ENCODE measurements around the gene SH2D3A.

DNA sequence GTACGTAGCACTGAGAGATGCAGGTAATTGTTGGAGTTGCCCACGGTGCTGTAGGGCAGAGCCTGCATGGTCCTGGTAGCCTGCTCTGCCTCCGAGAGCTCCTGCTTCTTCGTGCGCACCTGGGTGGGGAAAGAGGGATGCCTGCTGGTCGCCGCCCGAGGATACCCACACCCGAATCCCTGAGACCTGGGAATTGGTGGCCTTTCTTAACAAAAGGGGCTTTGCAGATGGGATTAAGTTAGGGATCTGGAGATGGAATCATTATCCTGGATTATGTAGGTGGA is 56.2 kb downstream of the SH2D3A start:
- TF ChIP-seq, protein P1, sequence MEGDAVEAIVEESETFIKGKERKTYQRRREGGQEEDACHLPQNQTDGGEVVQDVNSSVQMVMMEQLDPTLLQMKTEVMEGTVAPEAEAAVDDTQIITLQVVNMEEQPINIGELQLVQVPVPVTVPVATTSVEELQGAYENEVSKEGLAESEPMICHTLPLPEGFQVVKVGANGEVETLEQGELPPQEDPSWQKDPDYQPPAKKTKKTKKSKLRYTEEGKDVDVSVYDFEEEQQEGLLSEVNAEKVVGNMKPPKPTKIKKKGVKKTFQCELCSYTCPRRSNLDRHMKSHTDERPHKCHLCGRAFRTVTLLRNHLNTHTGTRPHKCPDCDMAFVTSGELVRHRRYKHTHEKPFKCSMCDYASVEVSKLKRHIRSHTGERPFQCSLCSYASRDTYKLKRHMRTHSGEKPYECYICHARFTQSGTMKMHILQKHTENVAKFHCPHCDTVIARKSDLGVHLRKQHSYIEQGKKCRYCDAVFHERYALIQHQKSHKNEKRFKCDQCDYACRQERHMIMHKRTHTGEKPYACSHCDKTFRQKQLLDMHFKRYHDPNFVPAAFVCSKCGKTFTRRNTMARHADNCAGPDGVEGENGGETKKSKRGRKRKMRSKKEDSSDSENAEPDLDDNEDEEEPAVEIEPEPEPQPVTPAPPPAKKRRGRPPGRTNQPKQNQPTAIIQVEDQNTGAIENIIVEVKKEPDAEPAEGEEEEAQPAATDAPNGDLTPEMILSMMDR (IDR thresholded peaks at IDR 0.05), result no peak
- no peak for TF ChIP-seq POLR2A (IDR thresholded peaks at IDR 0.05)

All from uterus (tissue), 2 donors.